Fibroblast of villous mesenchyme (primary cell): ENCODE measurements around the gene TTPAL. TPM values are rescaled to one million over a fixed set of nuclear protein-coding genes. Genes with fewer than 3 reads are reported as not detected.

ENCODE experiments used
- DNase-seq: peaks from one replicate; pipeline ENCODE4 v3.0.0-alpha.2; 2010; ENCODE audit warnings: low read depth
- H3K4me3 ChIP-seq: 2 replicates; pipeline ENCODE4 v1.5.1; 2011; ENCODE audit warnings: low read depth, mild to moderate bottlenecking, low read length
- CTCF ChIP-seq: IDR thresholded peaks from 2 replicates; pipeline ENCODE4 v1.5.1; 2012; ENCODE audit warnings: low read depth, mild to moderate bottlenecking, low read length; ENCODE audit not compliant: insufficient read depth
- total RNA-seq: library from RNA; depleted of rRNA; stranded (reverse); fragments of >200 nt; gene quantifications from 2 replicates; pipeline ENCODE4 v1.2.3, GENCODE V29; 2012

TTPAL gene
- total RNA-seq, 1 donor = 22.9 TPM

GRCh38 chr20:44520881-44521280 is 45.2 kb downstream of the TTPAL start:
- DNase-seq = no peak
- no peak for TF ChIP-seq CTCF
- H3K4me3 ChIP-seq = peak overlapping the region; percentile 84

- DNase-seq = peak; percentile 97
- TF ChIP-seq CTCF = no peak
- peak within 1 kb of the TSS; percentile 84 for H3K4me3 ChIP-seq
Measured at GRCh38 chr20:44521484-44522481, 46.1 kb downstream of the TTPAL start, which contains the start of gene SERINC3. Gene SERINC3, minus strand, starts transcription at chr20:44522070. Its CDS starts 119 bp downstream, at chr20:44521951.

- DNase-seq = no peak
- no peak for TF ChIP-seq CTCF
- H3K4me3 ChIP-seq = no peak overlapping the region
Measured at GRCh38 chr20:44522841-44523240, 47.2 kb downstream of the TTPAL start.

- no peak for TF ChIP-seq CTCF
- no peak for DNase-seq
- no peak overlapping the region for H3K4me3 ChIP-seq
Measured at GRCh38 chr20:44523746-44524145, 48.1 kb downstream of the TTPAL start.

GRCh38 chr20:44526129-44526528 is 50.5 kb downstream of the TTPAL start:
- H3K4me3 ChIP-seq = no peak overlapping the region
- no peak for TF ChIP-seq CTCF
- peak; percentile 27 for DNase-seq

GRCh38 chr20:44527716-44528199 is 52.1 kb downstream of the TTPAL start:
- no peak for TF ChIP-seq CTCF
- peak; percentile 63 for DNase-seq
- no peak overlapping the region for H3K4me3 ChIP-seq
